GM23248 (cell line): Measurements from ENCODE around the gene MAP3K10. TPM values are rescaled to one million over a fixed set of nuclear protein-coding genes. Genes with fewer than 3 reads are reported as not detected.

ENCODE experiments used
- DNase-seq: peaks from one replicate; pipeline ENCODE4 v3.0.0-alpha.2; 2015
- H2AFZ ChIP-seq: fragments of 200-600 bp; sonication (generic); 2 replicates; pipeline ENCODE4 v1.6.1; 2016; ENCODE audit warnings: antibody characterized with exemption
- H3F3A ChIP-seq: fragments of 200-600 bp; sonication (generic); 2 replicates; pipeline ENCODE4 v1.6.1; 2016; ENCODE audit warnings: mild to moderate bottlenecking, antibody characterized with exemption, mixed run types; ENCODE audit not compliant: insufficient read depth
- H3K27ac ChIP-seq: fragments of 200-600 bp; sonication (generic); 2 replicates; pipeline ENCODE4 v1.5.1; 2016; ENCODE audit warnings: mild to moderate bottlenecking
- H3K27me3 ChIP-seq: fragments of 200-600 bp; sonication (generic); replicated peaks from 2 replicates; pipeline ENCODE4 v1.6.1; 2016; ENCODE audit warnings: mild to moderate bottlenecking; ENCODE audit not compliant: insufficient read depth
- H3K36me3 ChIP-seq: fragments of 200-600 bp; sonication (generic); 2 replicates; pipeline ENCODE4 v1.6.1; 2016; ENCODE audit warnings: low read depth, mild to moderate bottlenecking
- H3K4me1 ChIP-seq: fragments of 200-600 bp; sonication (generic); 2 replicates; pipeline ENCODE4 v1.6.1; 2016; ENCODE audit warnings: mild to moderate bottlenecking; ENCODE audit not compliant: insufficient read depth
- H3K4me2 ChIP-seq: fragments of 200-600 bp; sonication (generic); one replicate; pipeline ENCODE4 v1.6.1; 2016; ENCODE audit warnings: mild to moderate bottlenecking; ENCODE audit not compliant: unreplicated experiment
- H3K4me3 ChIP-seq: fragments of 200-600 bp; sonication (generic); 2 replicates; pipeline ENCODE4 v1.5.1; 2016; ENCODE audit warnings: mild to moderate bottlenecking
- H3K79me2 ChIP-seq: fragments of 200-600 bp; sonication (generic); 2 replicates; pipeline ENCODE4 v1.6.1; 2016; ENCODE audit warnings: mild to moderate bottlenecking; ENCODE audit not compliant: insufficient read depth
- H3K9ac ChIP-seq: fragments of 200-600 bp; sonication (generic); 2 replicates; pipeline ENCODE4 v1.6.1; 2016; ENCODE audit warnings: mild to moderate bottlenecking
- H3K9me2 ChIP-seq: fragments of 200-600 bp; sonication (generic); 2 replicates; pipeline ENCODE4 v1.6.1; 2016; ENCODE audit warnings: mixed run types, mild to moderate bottlenecking, moderate library complexity; ENCODE audit not compliant: insufficient read depth
- H3K9me3 ChIP-seq: fragments of 200-600 bp; sonication (generic); one replicate; pipeline ENCODE4 v1.6.1; 2017; ENCODE audit warnings: low read depth
- H4K20me1 ChIP-seq: fragments of 200-600 bp; sonication (generic); 2 replicates; pipeline ENCODE4 v1.6.0; 2016; ENCODE audit not compliant: insufficient read depth
- EZH2 ChIP-seq: fragments of 200-600 bp; sonication (generic); IDR thresholded peaks from 2 replicates; pipeline ENCODE4 v1.6.1; 2018; ENCODE audit warnings: antibody characterized with exemption, mild to moderate bottlenecking; ENCODE audit not compliant: insufficient read depth, poor library complexity, severe bottlenecking
- EZH2phosphoT487 ChIP-seq: fragments of 200-600 bp; sonication (generic); IDR thresholded peaks from 2 replicates; pipeline ENCODE4 v1.6.1; 2018; ENCODE audit warnings: antibody characterized with exemption, moderate library complexity, mild to moderate bottlenecking, low read depth; ENCODE audit not compliant: insufficient read depth
- WGBS, 2 experiments: methylation state at CpG; one replicate each; pipeline ENCODE4 v1.1.6; 2015 to 2017; ENCODE audit warnings: low lambda C conversion rate in 2 of 2, low coverage in 1 of 2; ENCODE audit errors: missing lambda C conversion rate in 2 of 2; 5-methylcytosine and 5-hydroxymethylcytosine counted together
- in situ Hi-C: fragments of 300-500 bp; cut with MboI; formaldehyde crosslinking; loops from 2 replicates; pipeline ENCODE4 v1.15.0; 2020
- polyA plus RNA-seq: library from polyadenylated mRNA; unstranded; fragments of >200 nt; fragmentation: Nextera tagmentation; extraction: Ambion mirVana; gene quantifications from 2 replicates; pipeline ENCODE4 v1.2.1, GENCODE V29; 2016
- total RNA-seq: library from RNA; depleted of rRNA; stranded (reverse); fragments of >200 nt; shearing (Covaris generic); gene quantifications from 2 replicates; pipeline ENCODE4 v1.2.3, GENCODE V29; 2014

MAP3K10 gene
- total and polyA plus RNA-seq, 2 experiments from 2014 or later: 1.8 to 13.1 TPM

- Histone ChIP-seq H3F3A (peaks cover 24% of the 10 kb centered on the region), H3K9me2 (no peaks in the 10 kb centered on the region), H3K9me3 (no peaks in the 10 kb centered on the region), H3K4me2 (no peak overlapping the region), H4K20me1 (no peaks in the 10 kb centered on the region), H3K79me2 (no peaks in the 10 kb centered on the region), H3K27ac (no peak overlapping the region), H3K27me3 (no peaks in the 10 kb centered on the region), H2AFZ (no peak overlapping the region), H3K9ac (no peak overlapping the region), H3K36me3 (no peaks in the 10 kb centered on the region), H3K4me1 (peaks cover 14% of the 10 kb centered on the region), H3K4me3 (no peak overlapping the region)
- in situ Hi-C loops: no loop called here
- WGBS, 2 experiments: 78 to 82% methylated on average over 3 of the region's 3 CpGs
- peak; percentile 43 for DNase-seq
- TF ChIP-seq EZH2phosphoT487 (no peak), EZH2 (no peak)
Observed at GRCh38 chr19:40149501-40149900, 41.7 kb upstream of the MAP3K10 start.

- Histone ChIP-seq H3K4me2 (peak overlapping the region; percentile 1), H2AFZ (0 out of 2 replicates have a peak overlapping the region, but pooled peaks have one; percentile 19), H3K9ac (no peak overlapping the region), H3F3A (peaks cover 24% of the 10 kb centered on the region), H3K36me3 (no peaks in the 10 kb centered on the region), H3K4me1 (peaks cover 14% of the 10 kb centered on the region), H3K9me2 (no peaks in the 10 kb centered on the region), H3K9me3 (no peaks in the 10 kb centered on the region), H3K4me3 (no peak overlapping the region), H3K79me2 (no peaks in the 10 kb centered on the region), H3K27me3 (no peaks in the 10 kb centered on the region), H4K20me1 (no peaks in the 10 kb centered on the region), H3K27ac (0 out of 2 replicates have a peak overlapping the region, but pooled peaks have one; percentile 14)
- TF ChIP-seq EZH2phosphoT487 (no peak), EZH2 (no peak)
- peak; percentile 75 for DNase-seq
- 10 to 12% methylated on average over 5 of the region's 5 CpGs for WGBS, 2 experiments
- in situ Hi-C loops: no loop called here
Observed at GRCh38 chr19:40150170-40150569, 41.1 kb upstream of the MAP3K10 start.

GRCh38 chr19:40154121-40154680 lies 37.0 kb upstream of the MAP3K10 start:
- Histone ChIP-seq H3K79me2 (no peaks in the 10 kb centered on the region), H3K4me3 (no peak overlapping the region), H3K9me2 (no peaks in the 10 kb centered on the region), H3K4me1 (peaks cover 3% of the 10 kb centered on the region; the same call in 1 of the 2 replicates), H3K9me3 (no peaks in the 10 kb centered on the region), H3K9ac (no peak overlapping the region), H3F3A (peaks cover 7% of the 10 kb centered on the region; the same call in 1 of the 2 replicates), H2AFZ (no peak overlapping the region), H3K36me3 (no peaks in the 10 kb centered on the region), H3K4me2 (no peak overlapping the region), H3K27me3 (no peaks in the 10 kb centered on the region), H4K20me1 (no peaks in the 10 kb centered on the region), H3K27ac (no peak overlapping the region)
- 71 to 74% methylated on average over 11 of the region's 11 CpGs for WGBS, 2 experiments
- TF ChIP-seq EZH2: no peak
- TF ChIP-seq EZH2phosphoT487: no peak
- DNase-seq: no peak
- in situ Hi-C loops: no loop called here

GRCh38 chr19:40155749-40156265 lies 35.4 kb upstream of the MAP3K10 start:
- Histone ChIP-seq H3F3A (no peaks in the 10 kb centered on the region), H2AFZ (peak overlapping the region; percentile 56; the same call in 1 of the 2 replicates), H3K27ac (no peak overlapping the region), H3K9me3 (no peaks in the 10 kb centered on the region), H3K9ac (no peak overlapping the region), H3K27me3 (no peaks in the 10 kb centered on the region), H3K4me2 (no peak overlapping the region), H3K4me1 (no peaks in the 10 kb centered on the region), H3K36me3 (no peaks in the 10 kb centered on the region), H3K4me3 (no peak overlapping the region), H3K9me2 (no peaks in the 10 kb centered on the region), H3K79me2 (no peaks in the 10 kb centered on the region), H4K20me1 (no peaks in the 10 kb centered on the region)
- in situ Hi-C loops: no loop called here
- DNase-seq: peak; percentile 53
- WGBS, 2 experiments: 35 to 36% methylated on average over 8 of the region's 8 CpGs
- TF ChIP-seq EZH2phosphoT487: no peak
- TF ChIP-seq EZH2: no peak

DNA sequence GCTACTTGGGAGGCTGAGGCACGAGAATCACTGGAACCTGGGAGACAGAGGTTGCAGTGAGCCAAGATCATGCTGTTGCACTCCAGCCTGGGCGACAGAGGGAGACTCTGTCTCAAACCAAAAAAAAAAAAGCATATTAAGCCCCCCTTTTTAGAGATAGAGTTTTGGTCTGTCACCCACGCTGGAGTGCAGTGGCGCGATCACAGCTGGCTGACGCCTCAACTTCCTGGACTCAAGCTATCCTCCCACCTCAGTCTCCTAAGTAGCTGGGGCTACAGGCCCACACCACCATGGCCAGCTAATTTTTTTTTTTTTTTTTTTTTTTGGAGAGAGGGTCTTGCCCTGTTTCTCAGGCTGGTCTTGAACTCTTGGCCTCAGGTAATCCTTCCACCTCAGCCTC lies 34.2 kb upstream of the MAP3K10 start:
- WGBS, 2 experiments: 68 to 83% methylated on average over 6 of the region's 6 CpGs

More for the DNA sequence above, 34.2 kb upstream of the MAP3K10 start:
- in situ Hi-C loops: no loop called here
- H3K4me1 ChIP-seq: no peaks in the 10 kb centered on the region
- H3K27me3 ChIP-seq: no peaks in the 10 kb centered on the region
- H3K79me2 ChIP-seq: no peaks in the 10 kb centered on the region
- no peak overlapping the region for H3K4me2 ChIP-seq
- no peaks in the 10 kb centered on the region for H3K36me3 ChIP-seq
- H3F3A ChIP-seq: no peaks in the 10 kb centered on the region
- H3K4me3 ChIP-seq: no peak overlapping the region
- H4K20me1 ChIP-seq: no peaks in the 10 kb centered on the region
- TF ChIP-seq EZH2 (no peak), EZH2phosphoT487 (no peak)
- H2AFZ ChIP-seq: no peak overlapping the region
- H3K9me2 ChIP-seq: no peaks in the 10 kb centered on the region
- H3K9me3 ChIP-seq: no peaks in the 10 kb centered on the region
- H3K27ac ChIP-seq: no peak overlapping the region
- H3K9ac ChIP-seq: no peak overlapping the region
- no peak for DNase-seq
